ENCODE data around the gene SLC9A7.
A peak's percentile ranks its signal among the peaks of the same experiment; 100 is the strongest.

SLC9A7 gene

GRCh38 chrX:46636223-46636622, 122.7 kb downstream of the SLC9A7 start:
- TF ChIP-seq POLR2A (IDR thresholded peaks at IDR 0.05; ENCODE audit: extremely low read depth, insufficient read length) (no peak), MAX (IDR thresholded peaks at IDR 0.05; ENCODE audit: low read depth, low read length) (no peak), CTCF (IDR thresholded peaks at IDR 0.05; ENCODE audit: low read depth, low read length) (no peak), MYC (IDR thresholded peaks at IDR 0.05; ENCODE audit: low read depth, low read length) (no peak)
- DNase-seq (ENCODE audit: low read depth), result no peak
- H3K4me3 ChIP-seq (ENCODE audit: low read depth, low read length), result no peak overlapping the region

GRCh38 chrX:46635186-46635585, 123.7 kb downstream of the SLC9A7 start:
- H3K4me3 ChIP-seq (ENCODE audit: low read depth, low read length), result no peak overlapping the region
- no peak for TF ChIP-seq CTCF (IDR thresholded peaks at IDR 0.05; ENCODE audit: low read depth, low read length)
- no peak for TF ChIP-seq POLR2A (IDR thresholded peaks at IDR 0.05; ENCODE audit: extremely low read depth, insufficient read length)
- TF ChIP-seq MAX (IDR thresholded peaks at IDR 0.05; ENCODE audit: low read depth, low read length), result no peak
- no peak for TF ChIP-seq MYC (IDR thresholded peaks at IDR 0.05; ENCODE audit: low read depth, low read length)
- DNase-seq (ENCODE audit: low read depth), result no peak

GRCh38 chrX:46634577-46634976, 124.3 kb downstream of the SLC9A7 start:
- no peak overlapping the region for H3K4me3 ChIP-seq (ENCODE audit: low read depth, low read length)
- no peak for DNase-seq (ENCODE audit: low read depth)
- TF ChIP-seq MYC (IDR thresholded peaks at IDR 0.05; ENCODE audit: low read depth, low read length) (no peak), MAX (IDR thresholded peaks at IDR 0.05; ENCODE audit: low read depth, low read length) (no peak), POLR2A (IDR thresholded peaks at IDR 0.05; ENCODE audit: extremely low read depth, insufficient read length) (no peak), CTCF (IDR thresholded peaks at IDR 0.05; ENCODE audit: low read depth, low read length) (no peak)

- no peak for TF ChIP-seq MAX (IDR thresholded peaks at IDR 0.05; ENCODE audit: low read depth, low read length)
- no peak for TF ChIP-seq MYC (IDR thresholded peaks at IDR 0.05; ENCODE audit: low read depth, low read length)
- no peak for TF ChIP-seq POLR2A (IDR thresholded peaks at IDR 0.05; ENCODE audit: extremely low read depth, insufficient read length)
- TF ChIP-seq CTCF (IDR thresholded peaks at IDR 0.05; ENCODE audit: low read depth, low read length), result no peak
- no peak overlapping the region for H3K4me3 ChIP-seq (ENCODE audit: low read depth, low read length)
- no peak for DNase-seq (ENCODE audit: low read depth)
These were observed 128.8 kb downstream of the SLC9A7 start for GRCh38 chrX:46630141-46630540.

GRCh38 chrX:46628460-46629371, 130.2 kb downstream of the SLC9A7 start:
- no peak; the same call in 1 of the 2 replicates for TF ChIP-seq MAX (IDR thresholded peaks at IDR 0.05; ENCODE audit: low read depth, low read length)
- peak; percentile 5; the same call in 1 of the 2 replicates for TF ChIP-seq MYC (IDR thresholded peaks at IDR 0.05; ENCODE audit: low read depth, low read length)
- no peak overlapping the region for H3K4me3 ChIP-seq (ENCODE audit: low read depth, low read length)
- DNase-seq (ENCODE audit: low read depth), result peak; percentile 74

- no peak for DNase-seq (ENCODE audit: low read depth)
- no peak overlapping the region for H3K4me3 ChIP-seq (ENCODE audit: low read depth, low read length)
- no peak for TF ChIP-seq MAX (IDR thresholded peaks at IDR 0.05; ENCODE audit: low read depth, low read length)
- no peak for TF ChIP-seq MYC (IDR thresholded peaks at IDR 0.05; ENCODE audit: low read depth, low read length)
- TF ChIP-seq POLR2A (IDR thresholded peaks at IDR 0.05; ENCODE audit: extremely low read depth, insufficient read length), result no peak
These were observed 131.1 kb downstream of the SLC9A7 start for GRCh38 chrX:46627711-46628419.

Data from NB4 (cell line).